ENCODE measurements around the gene MAD1L1.

The MAD1L1 gene

GRCh38 chr7:2237109-2237602 is 4.4 kb upstream of the MAD1L1 start:
- Histone ChIP-seq H3K4me3 (ENCODE audit: severe bottlenecking) (no peak overlapping the region), H3K4me1 (ENCODE audit: insufficient read depth, poor library complexity, severe bottlenecking) (peaks cover 10% of the 10 kb centered on the region), H3K27me3 (ENCODE audit: insufficient read depth, poor library complexity, severe bottlenecking) (no peaks in the 10 kb centered on the region), H3K27ac (ENCODE audit: poor library complexity, severe bottlenecking) (peak overlapping the region; percentile 45), H3K36me3 (ENCODE audit: low read depth) (peaks cover 63% of the 10 kb centered on the region), H3K9me3 (ENCODE audit: severe bottlenecking) (no peaks in the 10 kb centered on the region)
- ATAC-seq (ENCODE audit: low read depth) (no peak), DNase-seq (ENCODE audit: low spot score) (no peak)
- TF ChIP-seq, protein P1, sequence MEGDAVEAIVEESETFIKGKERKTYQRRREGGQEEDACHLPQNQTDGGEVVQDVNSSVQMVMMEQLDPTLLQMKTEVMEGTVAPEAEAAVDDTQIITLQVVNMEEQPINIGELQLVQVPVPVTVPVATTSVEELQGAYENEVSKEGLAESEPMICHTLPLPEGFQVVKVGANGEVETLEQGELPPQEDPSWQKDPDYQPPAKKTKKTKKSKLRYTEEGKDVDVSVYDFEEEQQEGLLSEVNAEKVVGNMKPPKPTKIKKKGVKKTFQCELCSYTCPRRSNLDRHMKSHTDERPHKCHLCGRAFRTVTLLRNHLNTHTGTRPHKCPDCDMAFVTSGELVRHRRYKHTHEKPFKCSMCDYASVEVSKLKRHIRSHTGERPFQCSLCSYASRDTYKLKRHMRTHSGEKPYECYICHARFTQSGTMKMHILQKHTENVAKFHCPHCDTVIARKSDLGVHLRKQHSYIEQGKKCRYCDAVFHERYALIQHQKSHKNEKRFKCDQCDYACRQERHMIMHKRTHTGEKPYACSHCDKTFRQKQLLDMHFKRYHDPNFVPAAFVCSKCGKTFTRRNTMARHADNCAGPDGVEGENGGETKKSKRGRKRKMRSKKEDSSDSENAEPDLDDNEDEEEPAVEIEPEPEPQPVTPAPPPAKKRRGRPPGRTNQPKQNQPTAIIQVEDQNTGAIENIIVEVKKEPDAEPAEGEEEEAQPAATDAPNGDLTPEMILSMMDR (IDR thresholded peaks at IDR 0.05; ENCODE audit: poor library complexity, severe bottlenecking) = no peak

DNA sequence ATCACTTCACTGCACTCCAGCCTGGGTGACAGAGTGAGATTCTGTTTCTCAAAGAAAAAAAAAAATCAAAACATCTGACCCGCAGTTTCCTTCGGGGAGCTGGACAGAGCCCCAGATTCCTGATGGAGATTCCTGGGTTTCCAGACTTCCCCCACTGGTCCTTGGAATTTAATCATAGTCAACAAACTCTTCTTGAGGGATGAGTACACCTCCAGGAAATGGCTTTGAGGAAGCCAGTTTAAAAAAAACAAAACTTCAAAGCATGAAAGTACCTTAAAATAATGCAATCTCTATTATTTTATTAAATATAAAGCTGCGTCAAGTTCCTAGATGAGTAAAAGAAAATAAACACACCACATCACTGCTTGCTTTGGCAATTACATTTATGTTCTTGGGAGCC is 1.2 kb upstream of the MAD1L1 start:
- no peaks in the 10 kb centered on the region for H3K27me3 ChIP-seq (ENCODE audit: insufficient read depth, poor library complexity, severe bottlenecking)
- H3K4me1 ChIP-seq (ENCODE audit: insufficient read depth, poor library complexity, severe bottlenecking) = peaks cover 15% of the 10 kb centered on the region
- peak overlapping the region; percentile 38 for H3K27ac ChIP-seq (ENCODE audit: poor library complexity, severe bottlenecking)
- peaks cover 55% of the 10 kb centered on the region for H3K36me3 ChIP-seq (ENCODE audit: low read depth)
- no peak for ATAC-seq (ENCODE audit: low read depth)
- H3K4me3 ChIP-seq (ENCODE audit: severe bottlenecking) = no peak overlapping the region
- H3K9me3 ChIP-seq (ENCODE audit: severe bottlenecking) = no peaks in the 10 kb centered on the region
- TF ChIP-seq, protein P1 (IDR thresholded peaks at IDR 0.05; ENCODE audit: poor library complexity, severe bottlenecking) = no peak
- DNase-seq (ENCODE audit: low spot score) = no peak

GRCh38 chr7:2231992-2232765 is 566 bp downstream of the MAD1L1 start:
- peaks cover 45% of the 10 kb centered on the region for H3K36me3 ChIP-seq (ENCODE audit: low read depth)
- peaks cover 11% of the 10 kb centered on the region for H3K4me1 ChIP-seq (ENCODE audit: insufficient read depth, poor library complexity, severe bottlenecking)
- peak overlapping the region; percentile 76 for H3K4me3 ChIP-seq (ENCODE audit: severe bottlenecking)
- H3K27ac ChIP-seq (ENCODE audit: poor library complexity, severe bottlenecking) = peak overlapping the region; percentile 38
- no peak for DNase-seq (ENCODE audit: low spot score)
- H3K27me3 ChIP-seq (ENCODE audit: insufficient read depth, poor library complexity, severe bottlenecking) = no peaks in the 10 kb centered on the region
- TF ChIP-seq, protein P1 (IDR thresholded peaks at IDR 0.05; ENCODE audit: poor library complexity, severe bottlenecking) = no peak
- peak; percentile 55 for ATAC-seq (ENCODE audit: low read depth)
- H3K9me3 ChIP-seq (ENCODE audit: severe bottlenecking) = no peaks in the 10 kb centered on the region

- Histone ChIP-seq H3K27me3 (ENCODE audit: insufficient read depth, poor library complexity, severe bottlenecking) (no peaks in the 10 kb centered on the region), H3K9me3 (ENCODE audit: severe bottlenecking) (no peaks in the 10 kb centered on the region), H3K4me3 (ENCODE audit: severe bottlenecking) (no peak overlapping the region), H3K36me3 (ENCODE audit: low read depth) (peaks cover 45% of the 10 kb centered on the region), H3K27ac (ENCODE audit: poor library complexity, severe bottlenecking) (no peak overlapping the region), H3K4me1 (ENCODE audit: insufficient read depth, poor library complexity, severe bottlenecking) (peaks cover 10% of the 10 kb centered on the region)
- TF ChIP-seq, protein P1 (IDR thresholded peaks at IDR 0.05; ENCODE audit: poor library complexity, severe bottlenecking) = no peak
- DNase-seq (ENCODE audit: low spot score) (no peak), ATAC-seq (ENCODE audit: low read depth) (no peak)
These were observed 1.9 kb downstream of the MAD1L1 start for GRCh38 chr7:2230882-2231281.

- peaks cover 45% of the 10 kb centered on the region for H3K36me3 ChIP-seq (ENCODE audit: low read depth)
- no peaks in the 10 kb centered on the region for H3K27me3 ChIP-seq (ENCODE audit: insufficient read depth, poor library complexity, severe bottlenecking)
- H3K9me3 ChIP-seq (ENCODE audit: severe bottlenecking) = no peaks in the 10 kb centered on the region
- H3K4me3 ChIP-seq (ENCODE audit: severe bottlenecking) = no peak overlapping the region
- no peak for DNase-seq (ENCODE audit: low spot score)
- H3K4me1 ChIP-seq (ENCODE audit: insufficient read depth, poor library complexity, severe bottlenecking) = peaks cover 17% of the 10 kb centered on the region
- no peak for ATAC-seq (ENCODE audit: low read depth)
- TF ChIP-seq, protein P1 (IDR thresholded peaks at IDR 0.05; ENCODE audit: poor library complexity, severe bottlenecking) = no peak
- no peak overlapping the region for H3K27ac ChIP-seq (ENCODE audit: poor library complexity, severe bottlenecking)
These were observed 2.5 kb downstream of the MAD1L1 start for GRCh38 chr7:2230226-2230625.

All from RWPE2 (cell line).